ENCODE measurements around the gene OR2T29. TPM values are rescaled to one million over a fixed set of nuclear protein-coding genes. Genes with fewer than 3 reads are reported as not detected.
"Not testable (repeated sequence)": the region's sequence is repeated elsewhere in the genome, so short reads cannot be mapped to it uniquely, and the experiment has no call there.

Gene OR2T29
- total RNA-seq, 1 experiment from 2014 or later = not detected

- H3K36me3 Mint-ChIP-seq = peaks cover 48% of the 10 kb centered on the region
- ATAC-seq = no peak
- H3K9me3 Mint-ChIP-seq = peaks cover 76% of the 10 kb centered on the region
- CTCF ChIA-PET = no interaction called here
- H3K4me1 Mint-ChIP-seq = no peaks in the 10 kb centered on the region
- no peak for TF ChIP-seq ELF4 (CRISPR knock-in tag; IDR thresholded peaks at IDR 0.05; ENCODE audit: low read depth)
- no peak for TF ChIP-seq JAZF1 (CRISPR knock-in tag; IDR thresholded peaks at IDR 0.05)
- no peaks in the 10 kb centered on the region; the same call in 1 of the 2 replicates for H3K27me3 Mint-ChIP-seq (ENCODE audit: low read depth)
- POLR2A ChIA-PET = no interaction called here
- no peak for DNase-seq (ENCODE audit: low spot score)
- no peak overlapping the region for H3K4me3 Mint-ChIP-seq
- no peak overlapping the region for H3K27ac Mint-ChIP-seq
Observed at GRCh38 chr1:248585266-248585665, 22.7 kb upstream of the OR2T29 start.

DNA sequence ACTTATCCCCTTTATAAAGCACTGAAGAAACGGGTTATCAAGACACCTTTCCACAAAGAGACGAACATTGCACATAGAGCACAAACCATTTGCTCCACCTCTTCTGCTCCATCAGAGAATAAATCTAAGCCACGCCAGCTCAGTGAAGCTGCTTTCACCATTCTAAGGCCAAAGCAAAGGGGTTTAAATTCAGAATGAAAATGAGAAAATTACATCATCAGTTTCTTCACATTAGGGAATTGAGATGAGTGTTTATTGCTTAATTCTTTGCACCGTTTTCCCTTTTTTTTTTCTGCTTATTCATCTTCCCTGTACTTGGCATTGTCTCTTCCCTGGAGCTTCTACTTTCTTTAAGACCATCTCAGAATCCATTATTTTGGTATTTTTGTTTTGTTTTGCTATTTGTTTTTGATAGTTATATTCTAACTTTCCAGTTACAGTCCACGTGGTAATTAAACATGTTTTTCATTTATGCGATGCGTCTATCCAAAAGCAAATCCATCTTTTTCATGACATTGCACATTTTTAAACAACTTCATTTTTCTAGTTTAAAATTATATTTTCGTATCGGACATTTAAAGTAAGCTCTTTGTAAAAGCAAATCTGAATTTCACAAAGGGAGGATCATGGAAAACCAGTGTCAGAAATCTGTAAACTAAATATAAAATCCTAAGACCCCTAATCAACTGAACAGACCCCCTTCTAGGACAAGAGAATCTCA, 13.8 kb upstream of the OR2T29 start:
- no peak for DNase-seq (ENCODE audit: low spot score)
- CTCF ChIA-PET = no interaction called here
- Mint-ChIP-seq H3K27ac (no peak overlapping the region), H3K9me3 (peaks cover 59% of the 10 kb centered on the region), H3K27me3 (ENCODE audit: low read depth) (peaks cover 3% of the 10 kb centered on the region; the same call in 1 of the 2 replicates), H3K4me1 (no peaks in the 10 kb centered on the region), H3K36me3 (peaks cover 41% of the 10 kb centered on the region), H3K4me3 (no peak overlapping the region)
- TF ChIP-seq EMX1 (CRISPR knock-in tag; IDR thresholded peaks at IDR 0.05) = no peak
- no peak for TF ChIP-seq GABPB1 (CRISPR knock-in tag; IDR thresholded peaks at IDR 0.05)
- TF ChIP-seq ZNF425 (CRISPR knock-in tag; conservative IDR thresholded peaks at IDR 0.05) = no peak
- TF ChIP-seq ESRRA (CRISPR knock-in tag; IDR thresholded peaks at IDR 0.05; ENCODE audit: borderline replicate concordance) = no peak
- TF ChIP-seq ZNF512 (CRISPR knock-in tag; IDR thresholded peaks at IDR 0.05; ENCODE audit: borderline replicate concordance) = no peak
- TF ChIP-seq TEAD1 (CRISPR knock-in tag; IDR thresholded peaks at IDR 0.05) = no peak
- no peak for TF ChIP-seq NFE2L1 (CRISPR knock-in tag; IDR thresholded peaks at IDR 0.05)
- TF ChIP-seq PREB (CRISPR knock-in tag; IDR thresholded peaks at IDR 0.05; ENCODE audit: borderline replicate concordance) = no peak
- no peak for TF ChIP-seq JAZF1 (CRISPR knock-in tag; IDR thresholded peaks at IDR 0.05)
- no peak for TF ChIP-seq ZBTB21 (CRISPR knock-in tag; IDR thresholded peaks at IDR 0.05; ENCODE audit: borderline replicate concordance)
- no peak for TF ChIP-seq FOXK1 (CRISPR knock-in tag; IDR thresholded peaks at IDR 0.05)
- TF ChIP-seq NFATC4 (CRISPR knock-in tag; IDR thresholded peaks at IDR 0.05) = no peak
- TF ChIP-seq SMAD4 (CRISPR knock-in tag; IDR thresholded peaks at IDR 0.05) = no peak
- ATAC-seq = no peak
- POLR2A ChIA-PET = no interaction called here

DNA sequence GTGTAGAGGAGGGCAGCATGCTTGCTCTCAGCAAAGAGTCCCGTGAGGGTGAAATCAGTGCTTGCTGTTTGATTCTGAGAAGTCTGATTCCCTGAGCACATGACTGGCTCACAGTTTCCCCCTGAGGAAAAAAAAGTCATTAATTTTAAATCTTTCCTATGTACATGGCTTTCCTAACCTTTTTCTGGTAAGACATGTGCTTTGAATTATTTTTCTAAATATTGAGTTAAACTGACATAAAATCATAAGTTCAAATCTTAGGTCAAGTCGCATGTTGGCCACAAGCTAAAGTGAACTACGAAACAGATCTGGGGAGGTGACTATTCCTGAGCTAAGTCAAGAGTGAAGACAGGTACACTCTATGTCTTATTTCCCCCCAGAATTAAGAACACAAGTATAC, 12.1 kb upstream of the OR2T29 start, which contains the start of gene OR2T34:
TSS of gene OR2T34 (minus strand) at position 101 of the 400 bp plus-strand sequence. CDS start at position 101, 0 bp downstream.
- H3K27ac Mint-ChIP-seq; H3K27me3 Mint-ChIP-seq (ENCODE audit: low read depth); H3K4me3 Mint-ChIP-seq; ATAC-seq; DNase-seq (ENCODE audit: low spot score); H3K4me1 Mint-ChIP-seq; POLR2A ChIA-PET; CTCF ChIA-PET: not testable (repeated sequence)
- Mint-ChIP-seq H3K36me3 (peaks cover 33% of the 10 kb centered on the region), H3K9me3 (peaks cover 50% of the 10 kb centered on the region)

- CTCF ChIA-PET; H3K4me1 Mint-ChIP-seq; DNase-seq (ENCODE audit: low spot score); POLR2A ChIA-PET; H3K27me3 Mint-ChIP-seq (ENCODE audit: low read depth); H3K4me3 Mint-ChIP-seq; ATAC-seq; H3K27ac Mint-ChIP-seq: not testable (repeated sequence)
- Mint-ChIP-seq H3K9me3 (peaks cover 48% of the 10 kb centered on the region), H3K36me3 (peaks cover 31% of the 10 kb centered on the region)
Observed at GRCh38 chr1:248573856-248574255, 11.3 kb upstream of the OR2T29 start.

DNA sequence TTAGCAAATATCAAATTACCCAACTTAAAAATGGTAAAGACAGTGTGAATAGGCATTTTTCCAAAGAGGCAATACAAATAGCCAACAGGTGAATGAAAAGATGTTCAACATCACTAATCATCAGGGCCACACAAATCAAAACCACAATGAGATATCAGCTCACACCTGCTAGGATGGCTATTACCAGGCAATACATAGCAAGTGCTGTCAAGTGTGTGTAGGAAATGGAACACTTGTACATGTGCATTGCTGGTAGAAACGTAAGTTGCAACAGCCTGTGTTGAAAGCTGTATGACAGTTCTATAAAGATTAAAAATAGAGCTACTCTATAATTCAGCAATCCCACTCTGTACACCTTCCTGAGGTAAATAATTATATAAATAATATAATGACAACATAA, 9.5 kb upstream of the OR2T29 start:
- CTCF ChIA-PET; ATAC-seq; H3K27ac Mint-ChIP-seq; POLR2A ChIA-PET; H3K4me1 Mint-ChIP-seq; H3K4me3 Mint-ChIP-seq; H3K27me3 Mint-ChIP-seq (ENCODE audit: low read depth); DNase-seq (ENCODE audit: low spot score): not testable (repeated sequence)
- Mint-ChIP-seq H3K36me3 (peaks cover 25% of the 10 kb centered on the region), H3K9me3 (peaks cover 45% of the 10 kb centered on the region)

GRCh38 chr1:248570811-248571210, 8.2 kb upstream of the OR2T29 start:
- ATAC-seq; H3K4me3 Mint-ChIP-seq; H3K4me1 Mint-ChIP-seq; H3K27ac Mint-ChIP-seq; CTCF ChIA-PET; H3K27me3 Mint-ChIP-seq (ENCODE audit: low read depth); DNase-seq (ENCODE audit: low spot score); POLR2A ChIA-PET: not testable (repeated sequence)
- peaks cover 20% of the 10 kb centered on the region for H3K36me3 Mint-ChIP-seq
- H3K9me3 Mint-ChIP-seq = peaks cover 42% of the 10 kb centered on the region

DNA sequence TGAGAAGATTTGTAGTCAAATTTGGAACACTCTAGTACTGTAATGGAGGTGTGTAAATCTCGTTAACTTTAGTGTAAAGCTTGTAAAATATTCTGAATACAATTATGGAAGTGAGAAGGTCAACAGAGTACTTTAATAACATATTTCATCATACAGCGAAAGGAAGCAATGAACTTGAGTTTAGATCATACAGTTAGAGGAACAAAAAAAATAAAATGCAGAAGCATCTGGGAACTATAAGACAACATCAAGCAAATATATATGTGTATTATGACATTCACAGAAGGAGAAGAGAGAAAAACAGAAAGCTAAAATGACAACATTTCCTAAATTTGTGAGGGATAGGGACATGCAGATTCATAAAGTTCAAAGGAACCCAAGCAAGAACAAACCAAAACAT, 6.5 kb upstream of the OR2T29 start:
- H3K27me3 Mint-ChIP-seq (ENCODE audit: low read depth); POLR2A ChIA-PET; H3K4me1 Mint-ChIP-seq; CTCF ChIA-PET; H3K4me3 Mint-ChIP-seq; ATAC-seq; H3K27ac Mint-ChIP-seq; DNase-seq (ENCODE audit: low spot score): not testable (repeated sequence)
- Mint-ChIP-seq H3K9me3 (peaks cover 37% of the 10 kb centered on the region), H3K36me3 (peaks cover 16% of the 10 kb centered on the region)

All from WTC11 (cell line).